AG09309 (cell line): ENCODE measurements around the gene MESP1.

Source experiments
- DNase-seq: peaks from one replicate; pipeline ENCODE4 v3.0.0-alpha.2; 2010; ENCODE audit warnings: low read depth
- H3K4me3 ChIP-seq: 2 replicates; pipeline ENCODE4 v1.5.1; 2011; ENCODE audit warnings: mild to moderate bottlenecking, low read depth, low read length, moderate library complexity; ENCODE audit not compliant: control insufficient read depth
- CTCF ChIP-seq: IDR thresholded peaks from 2 replicates; pipeline ENCODE4 v1.5.1; 2011; ENCODE audit warnings: mild to moderate bottlenecking, low read depth, low read length, inconsistent platforms; ENCODE audit not compliant: insufficient read depth, control insufficient read depth; ENCODE audit errors: missing control alignments

The MESP1 gene

DNA sequence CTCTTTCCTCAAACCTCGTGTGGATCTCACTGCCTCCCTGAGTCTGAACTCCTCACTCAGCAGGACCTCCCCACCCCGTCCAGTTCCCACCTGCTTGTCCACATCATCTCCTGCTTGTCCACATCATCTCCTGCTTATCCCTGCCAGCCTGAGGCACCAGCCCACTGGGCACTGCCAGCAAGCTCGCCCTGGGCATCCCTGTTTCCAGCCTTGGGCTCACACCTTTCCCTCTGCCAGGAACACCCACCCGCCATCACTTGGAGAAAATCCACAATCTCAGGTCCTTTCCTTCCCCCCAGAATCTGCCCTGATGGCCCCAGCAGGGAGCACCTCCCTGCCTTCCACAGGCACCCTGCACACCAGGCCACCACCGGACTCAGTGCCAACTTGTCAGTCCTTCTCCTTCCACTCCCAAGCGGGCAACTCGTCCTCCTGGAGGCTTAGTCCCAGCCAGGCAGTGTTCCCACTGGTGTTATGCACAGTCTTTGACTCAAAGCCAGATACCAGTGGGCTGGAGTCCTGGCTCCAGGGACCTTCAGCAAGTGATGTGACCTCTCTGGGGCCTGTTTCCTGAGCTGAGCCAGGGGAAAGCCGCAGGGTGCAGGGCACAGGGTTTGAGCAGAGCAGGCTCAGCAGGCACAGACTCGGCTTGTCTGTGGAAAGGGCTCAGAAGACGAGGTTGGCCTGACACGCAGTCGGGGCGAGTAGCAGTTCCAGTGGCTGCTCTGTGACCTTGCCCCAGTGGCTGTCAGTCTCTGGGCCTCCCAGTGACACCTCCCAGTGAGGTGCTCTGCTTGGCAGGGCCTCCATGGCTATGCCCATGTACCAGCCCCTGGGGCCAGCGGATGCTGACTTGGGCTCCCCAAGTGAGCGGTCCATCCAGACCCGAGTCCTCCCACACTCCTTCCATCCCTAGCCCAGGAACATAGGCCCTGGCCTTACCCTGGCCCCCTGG is 15.6 kb upstream of the MESP1 start:
- DNase-seq = no peak
- no peak for TF ChIP-seq CTCF
- H3K4me3 ChIP-seq = no peak overlapping the region

DNA sequence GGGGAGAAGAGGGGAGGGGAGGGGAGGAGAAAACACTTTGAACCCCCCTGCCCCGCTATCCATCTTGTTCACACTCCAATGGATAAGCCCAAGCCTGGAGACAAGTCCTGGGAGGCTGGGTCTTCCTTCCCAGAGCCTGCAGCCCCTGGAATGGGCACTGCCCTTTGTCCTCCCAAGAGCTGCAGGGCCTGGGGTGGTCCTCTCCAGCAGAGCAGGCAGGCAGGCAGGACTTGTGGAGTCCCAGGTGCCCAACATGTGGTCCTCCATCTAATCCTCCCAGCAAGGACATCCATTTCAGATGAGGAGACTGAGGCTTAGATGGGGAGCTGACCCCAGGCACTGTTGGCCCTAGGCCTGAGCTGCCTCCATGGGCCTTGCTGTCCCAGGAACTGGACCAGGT is 14.6 kb upstream of the MESP1 start:
- no peak for DNase-seq
- TF ChIP-seq CTCF = no peak
- no peak overlapping the region for H3K4me3 ChIP-seq

- DNase-seq = no peak
- H3K4me3 ChIP-seq = no peak overlapping the region
- TF ChIP-seq CTCF = no peak
These were observed 10.9 kb upstream of the MESP1 start for GRCh38 chr15:89761929-89762328.

DNA sequence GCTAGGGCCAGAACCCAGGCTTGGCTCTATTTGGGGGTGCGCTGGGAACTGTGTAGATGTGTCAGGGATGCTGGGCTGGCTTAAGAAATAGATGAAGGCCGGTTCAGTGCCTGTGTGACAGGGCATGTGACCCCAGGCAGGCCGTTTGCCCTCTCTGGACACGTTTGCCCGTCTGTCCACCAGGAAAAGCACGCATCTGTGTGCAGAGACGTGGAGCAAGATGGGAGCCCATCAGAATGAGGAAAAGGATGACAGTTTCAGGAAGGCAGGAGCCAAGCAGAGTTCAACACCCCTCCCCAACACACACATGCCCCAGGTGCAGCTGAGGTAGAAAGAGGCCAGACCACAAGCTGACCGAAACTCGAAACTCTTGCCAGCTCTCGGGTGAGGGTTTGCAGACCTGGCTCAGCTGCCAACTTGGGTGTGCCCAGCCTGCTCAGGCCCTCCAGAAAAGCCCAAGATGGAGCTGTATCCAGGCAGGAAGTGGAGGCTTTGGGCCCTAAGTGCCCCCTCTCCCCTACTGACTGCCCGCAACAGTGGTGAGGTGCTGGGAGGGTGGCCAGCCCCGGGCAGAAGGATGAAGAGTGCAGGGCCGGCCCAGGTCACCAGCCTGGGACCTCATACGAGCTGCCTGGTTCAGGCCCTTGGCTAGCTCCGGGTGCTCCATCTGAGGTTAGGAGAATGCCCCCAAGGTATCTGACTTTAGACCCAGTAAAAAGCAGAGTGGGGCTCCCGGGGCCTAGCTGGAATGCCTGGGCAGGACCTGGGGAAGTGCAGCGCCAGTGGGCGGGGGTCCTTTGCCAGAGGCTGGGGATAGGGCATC is 10.2 kb upstream of the MESP1 start:
- no peak overlapping the region for H3K4me3 ChIP-seq
- no peak for TF ChIP-seq CTCF
- no peak for DNase-seq

DNA sequence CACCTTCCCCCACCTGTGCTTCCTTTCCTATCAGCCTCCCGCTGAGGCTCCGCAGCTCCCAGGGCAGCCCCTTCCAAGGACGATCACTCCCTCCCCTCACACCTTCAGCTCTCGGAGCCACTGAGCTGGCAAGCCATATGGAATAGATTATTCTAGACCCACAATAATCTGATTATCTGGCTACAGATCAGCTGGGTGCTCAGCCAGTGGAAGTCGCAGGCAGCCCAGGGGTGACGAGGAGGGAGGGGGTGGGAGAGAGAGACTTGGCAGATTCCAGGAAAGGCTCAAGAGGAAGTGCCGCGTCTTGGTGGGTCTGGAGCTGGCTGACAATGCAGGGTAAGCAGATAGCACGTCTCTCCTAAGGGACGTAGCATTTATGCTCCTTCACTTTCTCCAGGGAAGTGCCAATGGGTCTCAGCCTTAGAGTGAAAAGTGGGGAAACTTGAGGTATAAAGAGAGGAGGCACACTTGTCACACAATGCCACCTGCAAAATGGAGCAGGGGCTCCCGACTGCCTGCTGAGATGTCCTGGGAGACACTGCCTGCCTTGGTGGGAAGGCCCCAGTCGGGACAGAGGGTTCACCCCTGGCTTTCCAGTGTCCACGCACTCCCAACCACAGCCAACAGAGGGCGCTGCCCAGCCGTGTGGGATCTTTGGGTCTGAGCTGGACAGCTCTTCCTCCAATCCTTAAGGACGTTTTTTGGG is 9.4 kb upstream of the MESP1 start:
- no peak for DNase-seq
- H3K4me3 ChIP-seq = no peak overlapping the region
- TF ChIP-seq CTCF = peak; percentile 98

DNA sequence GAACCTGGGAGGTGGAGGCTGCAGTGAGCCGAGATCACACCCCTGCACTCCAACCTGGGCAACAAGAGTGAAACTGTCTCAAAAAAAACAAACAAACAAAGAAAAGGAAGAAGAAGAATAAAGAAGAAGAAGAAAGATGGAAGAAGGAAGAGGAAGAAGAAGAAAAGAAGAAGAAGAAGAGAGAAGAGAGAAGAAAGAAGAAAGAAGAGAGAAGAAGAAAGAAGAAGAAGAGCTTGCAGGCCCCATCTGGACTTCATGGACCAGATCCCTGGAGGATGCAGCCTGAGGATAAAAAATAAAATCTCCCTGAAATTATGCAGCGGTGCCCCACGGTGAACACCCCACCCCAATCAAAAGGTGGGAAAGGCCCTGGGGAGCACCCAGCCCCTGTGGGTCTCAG is 8.8 kb upstream of the MESP1 start:
- TF ChIP-seq CTCF = no peak
- no peak for DNase-seq
- H3K4me3 ChIP-seq = no peak overlapping the region
